Adrenal gland (tissue), 12 donors: Measurements from ENCODE around the gene ANKRD16. TPM values are rescaled to one million over a fixed set of nuclear protein-coding genes. Genes with fewer than 3 reads are reported as not detected.

Source experiments
- DNase-seq, 7 donors: peaks; one replicate each; pipeline ENCODE4 v3.0.0-alpha.2; 2019 to 2020
- H3K27ac ChIP-seq, 5 donors: fragments of 200-600 bp; sonication (generic) in 4 of 5; 1 replicate in 3 of 5; 2 replicates in 2 of 5; pipeline versions ENCODE4 v1.5.1 to v1.8.0; 2016 to 2020; ENCODE audit warnings: mild to moderate bottlenecking in 1 of 5
- H3K27me3 ChIP-seq: fragments of 200-600 bp; 2 replicates; pipeline ENCODE4 v1.8.0; 2021
- H3K36me3 ChIP-seq, 2 donors: fragments of 200-600 bp; replicated peaks in 1 of 2; 1 replicate in 1 of 2; 2 replicates in 1 of 2; pipeline versions ENCODE4 v1.5.1 to v1.8.0; 2018 to 2022
- H3K4me1 ChIP-seq, 2 donors: fragments of 200-600 bp; replicated peaks in 1 of 2; 1 replicate in 1 of 2; 2 replicates in 1 of 2; pipeline versions ENCODE4 v1.5.1 to v1.8.0; 2018 to 2021
- H3K4me3 ChIP-seq, 4 donors: fragments of 200-600 bp; sonication (generic) in 3 of 4; one replicate each; pipeline ENCODE4 v1.5.1; 2016 to 2018
- H3K9me3 ChIP-seq, 3 donors: fragments of 200-600 bp; sonication (generic) in 1 of 3; replicated peaks in 1 of 3; 1 replicate in 2 of 3; 2 replicates in 1 of 3; pipeline versions ENCODE4 v1.5.1 to v1.8.0; 2016 to 2021
- CTCF ChIP-seq, 6 experiments: fragments of 450-650 bp in 4 of 6; fragments of 200-600 bp in 2 of 6; sonication (generic) in 1 of 6; IDR thresholded peaks; 1 replicate in 5 of 6; 2 replicates in 1 of 6; pipeline versions ENCODE4 v1.5.1 to v1.8.0; 2016 to 2021; ENCODE audit warnings: antibody characterized with exemption in 6 of 6, mild to moderate bottlenecking in 2 of 6, moderate library complexity in 1 of 6
- POLR2A ChIP-seq, 2 donors: fragments of 450-650 bp; IDR thresholded peaks; one replicate each; pipeline ENCODE4 v1.6.1; 2017; ENCODE audit warnings: antibody characterized with exemption in 2 of 2, mild to moderate bottlenecking in 2 of 2, moderate library complexity in 1 of 2
- WGBS, 4 donors: extraction: QIAGEN DNeasy Blood & Tissue Kit in 2 of 4; methylation state at CpG; one replicate each; pipeline versions ENCODE4 v1.1.5 to v1.1.7; 2013 to 2017; 5-methylcytosine and 5-hydroxymethylcytosine counted together
- intact Hi-C, 2 donors: fragments of 100-400 bp; cut with DNase I; formaldehyde crosslinking; loops; one replicate each; pipeline versions ENCODE4 v1.14.1 to v1.15.0; 2022 to 2023
- polyA plus RNA-seq, 3 donors: library from polyadenylated mRNA; stranded (reverse); fragments of 200-250 nt in 2 of 3; fragments of 350-450 nt in 1 of 3; fragmentation: Illumina TruSeq in 1 of 3; extraction: RNeasy Lipid Tissue Mini Kit (QIAGEN cat#74804) in 1 of 3; gene quantifications; one replicate each; pipeline ENCODE4 v1.2.3, GENCODE V29; 2013 to 2014
- total RNA-seq, 9 donors: library from RNA; depleted of rRNA in 4 of 9; stranded (reverse); fragments of >200 nt in 4 of 9; fragments of 120-200 nt in 1 of 9; fragmentation: NEBNext Ultra II Directional in 1 of 9; extraction: Animal tissue kit (Norgen Biotek cat#: 25700) in 1 of 9; gene quantifications; one replicate each; pipeline versions ENCODE4 v1.1.0 to v1.2.4, GENCODE V29; 2013 to 2023
- donor health status: healthy with polysubstance abuse.
- donor health status: Bipolar disorder and iron deficiency.
- donor health status: DM: yes; HTN: yes; CAD: no.
- donor health status: DM: no; HTN: no; CAD: no.
- donor health status: DM: no; HTN: no; CAD: no.
- donor health status: DM: yes; HTN: yes; CAD: no.

The ANKRD16 gene
- total and polyA plus RNA-seq, 12 donors: 4.0 to 12.4 (median 6.8) TPM

GRCh38 chr10:5894403-5894802 lies 4.7 kb upstream of the ANKRD16 start:
- 74 to 90% (median 81%) methylated on average over 4 of the region's 4 CpGs for WGBS, 4 donors
- Histone ChIP-seq H3K27ac (no peak overlapping the region), H3K4me1 (peaks cover 21 to 27% of the 10 kb centered on the region in 2 donors), H3K36me3 (peaks cover 0 to 15% of the 10 kb centered on the region in 2 donors), H3K4me3 (no peak overlapping the region), H3K27me3 (no peaks in the 10 kb centered on the region), H3K9me3 (no peaks in the 10 kb centered on the region)
- DNase-seq: peak in 1 of 7 donors; percentile 34
- TF ChIP-seq CTCF (IDR thresholded peaks at IDR 0.05) (no peak), POLR2A (IDR thresholded peaks at IDR 0.05) (no peak)
- intact Hi-C loops: no loop called here

GRCh38 chr10:5893321-5893720 lies 3.6 kb upstream of the ANKRD16 start:
- H3K9me3 ChIP-seq: no peaks in the 10 kb centered on the region
- H3K36me3 ChIP-seq: peaks cover 0 to 15% of the 10 kb centered on the region in 2 donors
- peaks cover 24 to 30% of the 10 kb centered on the region in 2 donors for H3K4me1 ChIP-seq
- H3K4me3 ChIP-seq: no peak overlapping the region
- no peak for DNase-seq
- no peak overlapping the region for H3K27ac ChIP-seq
- intact Hi-C loops: no loop called here
- TF ChIP-seq CTCF (IDR thresholded peaks at IDR 0.05): no peak
- 70 to 89% (median 83%) methylated on average over 2 of the region's 2 CpGs for WGBS, 4 donors
- H3K27me3 ChIP-seq: no peaks in the 10 kb centered on the region

GRCh38 chr10:5892007-5892406 lies 2.3 kb upstream of the ANKRD16 start:
- no peak for TF ChIP-seq POLR2A (IDR thresholded peaks at IDR 0.05)
- no peak for TF ChIP-seq CTCF (IDR thresholded peaks at IDR 0.05)
- peak overlapping the region in 1 of 4 donors; percentile 11 for H3K4me3 ChIP-seq
- peak overlapping the region in 3 of 5 donors; percentile 29 to 90 (median 58) for H3K27ac ChIP-seq
- H3K36me3 ChIP-seq: peaks cover 0 to 15% of the 10 kb centered on the region in 2 donors
- DNase-seq: peak in 6 of 7 donors; percentile 45 to 74 (median 58)
- WGBS, 4 donors: 40 to 55% (median 51%) methylated on average over 8 of the region's 8 CpGs
- peaks cover 29 to 38% of the 10 kb centered on the region in 2 donors for H3K4me1 ChIP-seq
- intact Hi-C loops: no loop called here
- no peaks in the 10 kb centered on the region for H3K9me3 ChIP-seq
- H3K27me3 ChIP-seq: no peaks in the 10 kb centered on the region

GRCh38 chr10:5891009-5891408 lies 1.3 kb upstream of the ANKRD16 start:
- WGBS, 4 donors: 33 to 53% (median 44%) methylated on average over 7 of the region's 7 CpGs
- Histone ChIP-seq H3K36me3 (peaks cover 0 to 16% of the 10 kb centered on the region in 2 donors), H3K27ac (peak overlapping the region; percentile 81 to 99 (median 88)), H3K4me1 (peaks cover 29 to 40% of the 10 kb centered on the region in 2 donors), H3K9me3 (no peaks in the 10 kb centered on the region), H3K27me3 (no peaks in the 10 kb centered on the region), H3K4me3 (peak overlapping the region; percentile 19 to 98 (median 63))
- intact Hi-C loops: no loop called here
- TF ChIP-seq POLR2A (IDR thresholded peaks at IDR 0.05): no peak
- no peak for TF ChIP-seq CTCF (IDR thresholded peaks at IDR 0.05)
- peak in 3 of 7 donors; percentile 23 to 55 (median 26) for DNase-seq
